Caco-2 (cell line): ENCODE data around the gene SNX24. TPM values are rescaled to one million over a fixed set of nuclear protein-coding genes. Genes with fewer than 3 reads are reported as not detected.

Experiments used
- BruUV-seq: library from RNA; stranded (reverse); fragments of 400-500 nt; replicated peaks from 2 replicates; lab custom pipeline; 2021; lab: Mats Ljungman, UMichigan
- CTCF ChIA-PET: fragments of 300-600 bp; sonication (Branson Sonifier 250); formaldehyde crosslinking; loops from one replicate; lab custom pipeline; 2022; ENCODE audit warnings: antibody characterized with exemption; lab: Charles Lee
- POLR2A ChIA-PET: fragments of 300-600 bp; sonication (Branson Sonifier 250); formaldehyde crosslinking; loops from one replicate; lab custom pipeline; 2022; ENCODE audit warnings: antibody characterized with exemption; lab: Charles Lee
- DNase-seq, 2 experiments: peaks; one replicate each; pipeline versions ENCODE4 v3.0.0 to v3.0.0-alpha.2; 2020 to 2022
- H3K27me3 ChIP-seq: replicated peaks from 2 replicates; pipeline ENCODE4 v1.6.0; 2011; ENCODE audit warnings: low read length; ENCODE audit not compliant: control insufficient read depth, insufficient read depth
- H3K36me3 ChIP-seq: 2 replicates; pipeline ENCODE4 v1.5.1; 2011; ENCODE audit warnings: low read length; ENCODE audit not compliant: control insufficient read depth, insufficient read depth
- H3K4me1 ChIP-seq: fragments of 250-450 bp; sonication (Bioruptor Pico); 2 replicates; pipeline ENCODE4 v1.5.1; 2020; ENCODE audit warnings: mild to moderate bottlenecking
- H3K4me3 ChIP-seq: 2 replicates; pipeline ENCODE4 v1.5.1; 2011; ENCODE audit warnings: low read depth, mild to moderate bottlenecking, control low read depth, low read length
- H3K9me3 ChIP-seq: fragments of 250-450 bp; sonication (Bioruptor Pico); 2 replicates; pipeline ENCODE4 v1.5.1; 2020; ENCODE audit warnings: mild to moderate bottlenecking, moderate library complexity
- H3K27ac Mint-ChIP-seq: one replicate; pipeline ENCODE4 v1.8.0; 2022; ENCODE audit warnings: mixed read lengths; ENCODE audit not compliant: unreplicated experiment
- H3K27me3 Mint-ChIP-seq: one replicate; pipeline ENCODE4 v1.8.0; 2022; ENCODE audit warnings: mixed read lengths; ENCODE audit not compliant: insufficient read depth, unreplicated experiment
- H3K36me3 Mint-ChIP-seq: one replicate; pipeline ENCODE4 v1.8.0; 2022; ENCODE audit warnings: mild to moderate bottlenecking, mixed read lengths; ENCODE audit not compliant: insufficient read depth, unreplicated experiment
- H3K4me1 Mint-ChIP-seq: one replicate; pipeline ENCODE4 v1.8.0; 2022; ENCODE audit warnings: low read depth, mixed read lengths; ENCODE audit not compliant: unreplicated experiment
- H3K4me3 Mint-ChIP-seq: one replicate; pipeline ENCODE4 v1.8.0; 2022; ENCODE audit warnings: mild to moderate bottlenecking, moderate library complexity, mixed read lengths; ENCODE audit not compliant: unreplicated experiment
- H3K9me3 Mint-ChIP-seq: one replicate; pipeline ENCODE4 v1.8.0; 2022; ENCODE audit warnings: mixed read lengths; ENCODE audit not compliant: unreplicated experiment
- intact Hi-C: fragments of 100-400 bp; cut with micrococcal nuclease; formaldehyde crosslinking; loops from one replicate; pipeline ENCODE4 v1.10.0; 2022; ENCODE audit not compliant: unreplicated experiment
- total RNA-seq: library from RNA; stranded (reverse); gene quantifications from 2 replicates; pipeline ENCODE4 v1.2.3, GENCODE V29; 2022
- TF ChIP-seq, protein P1 (sequence below), 2 experiments: fragments of 200-600 bp in 1 of 2; IDR thresholded peaks; 1 replicate in 1 of 2; 2 replicates in 1 of 2; pipeline versions ENCODE4 v1.5.1 to v1.8.0; 2011 to 2022; ENCODE audit warnings: antibody characterized with exemption in 1 of 2, control low read depth in 1 of 2, inconsistent platforms in 1 of 2, low read depth in 1 of 2, low read length in 1 of 2, mild to moderate bottlenecking in 1 of 2, moderate library complexity in 1 of 2; ENCODE audit not compliant: insufficient read depth in 1 of 2, severe bottlenecking in 1 of 2, unreplicated experiment in 1 of 2

Gene SNX24
- total RNA-seq, 1 experiment from 2014 or later, result 38.4 TPM

- BruUV-seq, result no TSS peak
- Mint-ChIP-seq H3K36me3 (no peaks in the 10 kb centered on the region), H3K9me3 (no peaks in the 10 kb centered on the region), H3K4me1 (peaks cover 18% of the 10 kb centered on the region), H3K4me3 (no peak overlapping the region), H3K27ac (no peak overlapping the region), H3K27me3 (no peaks in the 10 kb centered on the region)
- Histone ChIP-seq H3K4me1 (no peaks in the 10 kb centered on the region), H3K36me3 (peaks cover 2% of the 10 kb centered on the region; the same call in 1 of the 2 replicates), H3K9me3 (no peaks in the 10 kb centered on the region), H3K4me3 (no peak overlapping the region), H3K27me3 (no peaks in the 10 kb centered on the region)
- ChIA-PET POLR2A (no interaction called here), CTCF (no interaction called here)
- TF ChIP-seq, protein P1, sequence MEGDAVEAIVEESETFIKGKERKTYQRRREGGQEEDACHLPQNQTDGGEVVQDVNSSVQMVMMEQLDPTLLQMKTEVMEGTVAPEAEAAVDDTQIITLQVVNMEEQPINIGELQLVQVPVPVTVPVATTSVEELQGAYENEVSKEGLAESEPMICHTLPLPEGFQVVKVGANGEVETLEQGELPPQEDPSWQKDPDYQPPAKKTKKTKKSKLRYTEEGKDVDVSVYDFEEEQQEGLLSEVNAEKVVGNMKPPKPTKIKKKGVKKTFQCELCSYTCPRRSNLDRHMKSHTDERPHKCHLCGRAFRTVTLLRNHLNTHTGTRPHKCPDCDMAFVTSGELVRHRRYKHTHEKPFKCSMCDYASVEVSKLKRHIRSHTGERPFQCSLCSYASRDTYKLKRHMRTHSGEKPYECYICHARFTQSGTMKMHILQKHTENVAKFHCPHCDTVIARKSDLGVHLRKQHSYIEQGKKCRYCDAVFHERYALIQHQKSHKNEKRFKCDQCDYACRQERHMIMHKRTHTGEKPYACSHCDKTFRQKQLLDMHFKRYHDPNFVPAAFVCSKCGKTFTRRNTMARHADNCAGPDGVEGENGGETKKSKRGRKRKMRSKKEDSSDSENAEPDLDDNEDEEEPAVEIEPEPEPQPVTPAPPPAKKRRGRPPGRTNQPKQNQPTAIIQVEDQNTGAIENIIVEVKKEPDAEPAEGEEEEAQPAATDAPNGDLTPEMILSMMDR (IDR thresholded peaks at IDR 0.05; ENCODE audit: insufficient read depth in 1 of 2, low read depth in 1 of 2, low read length in 1 of 2, severe bottlenecking in 1 of 2, unreplicated experiment in 1 of 2), result no peak
- intact Hi-C loops, result no loop called here
- no peak for DNase-seq
These were observed 98.6 kb downstream of the SNX24 start for GRCh38 chr5:122944051-122944450.

- Mint-ChIP-seq H3K27ac (no peak overlapping the region), H3K36me3 (peaks cover 5% of the 10 kb centered on the region), H3K9me3 (no peaks in the 10 kb centered on the region), H3K27me3 (no peaks in the 10 kb centered on the region), H3K4me1 (peaks cover 4% of the 10 kb centered on the region), H3K4me3 (no peak overlapping the region)
- no TSS peak for BruUV-seq
- Histone ChIP-seq H3K9me3 (no peaks in the 10 kb centered on the region), H3K4me3 (no peak overlapping the region), H3K27me3 (no peaks in the 10 kb centered on the region), H3K4me1 (no peaks in the 10 kb centered on the region), H3K36me3 (peaks cover 2% of the 10 kb centered on the region; the same call in 1 of the 2 replicates)
- intact Hi-C loops, result no loop called here
- no peak for DNase-seq
- ChIA-PET POLR2A (no interaction called here), CTCF (no interaction called here)
- TF ChIP-seq, protein P1 (IDR thresholded peaks at IDR 0.05; ENCODE audit: insufficient read depth in 1 of 2, low read depth in 1 of 2, low read length in 1 of 2, severe bottlenecking in 1 of 2, unreplicated experiment in 1 of 2), result no peak
These were observed 102.0 kb downstream of the SNX24 start for GRCh38 chr5:122947372-122947771.

DNA sequence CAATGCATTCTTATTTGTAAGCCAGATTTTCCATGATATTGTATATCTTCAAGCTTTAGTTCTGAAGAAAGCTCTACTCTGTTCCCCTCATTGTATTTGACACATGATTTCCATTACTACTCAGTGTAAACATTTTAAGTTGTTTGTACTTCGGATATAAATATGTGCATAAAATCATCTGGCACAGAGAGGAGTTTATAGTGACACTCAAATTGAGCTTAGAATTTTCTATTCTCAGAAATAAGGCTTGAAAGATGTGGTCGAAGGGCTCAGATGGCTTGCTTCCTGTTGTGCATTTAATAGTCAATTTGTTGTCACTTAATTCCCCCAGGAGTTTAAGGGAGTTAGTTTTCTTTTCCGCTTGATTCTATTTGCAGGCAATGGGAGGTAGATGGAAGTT is 102.4 kb downstream of the SNX24 start:
- Mint-ChIP-seq H3K36me3 (peaks cover 5% of the 10 kb centered on the region), H3K27ac (no peak overlapping the region), H3K4me1 (no peaks in the 10 kb centered on the region), H3K9me3 (no peaks in the 10 kb centered on the region), H3K4me3 (no peak overlapping the region), H3K27me3 (no peaks in the 10 kb centered on the region)
- no peak overlapping the region for H3K4me3 ChIP-seq
- TF ChIP-seq, protein P1 (IDR thresholded peaks at IDR 0.05; ENCODE audit: insufficient read depth in 1 of 2, low read depth in 1 of 2, low read length in 1 of 2, severe bottlenecking in 1 of 2, unreplicated experiment in 1 of 2), result no peak
- POLR2A ChIA-PET, result no interaction called here
- H3K9me3 ChIP-seq, result no peaks in the 10 kb centered on the region
- no peaks in the 10 kb centered on the region for H3K27me3 ChIP-seq
- intact Hi-C loops, result no loop called here
- BruUV-seq, result no TSS peak
- H3K36me3 ChIP-seq, result peaks cover 2% of the 10 kb centered on the region; the same call in 1 of the 2 replicates
- CTCF ChIA-PET, result no interaction called here
- DNase-seq, result no peak
- H3K4me1 ChIP-seq, result no peaks in the 10 kb centered on the region
